PFSK-1 (cell line): ENCODE data around the gene NUBPL.

ENCODE experiments used
- SIN3A ChIP-seq: IDR thresholded peaks from 2 replicates; pipeline ENCODE4 v1.6.1; 2012; ENCODE audit warnings: mild to moderate bottlenecking, low read length, moderate library complexity, borderline replicate concordance; ENCODE audit not compliant: insufficient read depth
- TAF1 ChIP-seq: IDR thresholded peaks from 2 replicates; pipeline ENCODE4 v1.6.1; 2012; ENCODE audit warnings: low read length, control low read depth, borderline replicate concordance; ENCODE audit not compliant: insufficient read depth

DNA sequence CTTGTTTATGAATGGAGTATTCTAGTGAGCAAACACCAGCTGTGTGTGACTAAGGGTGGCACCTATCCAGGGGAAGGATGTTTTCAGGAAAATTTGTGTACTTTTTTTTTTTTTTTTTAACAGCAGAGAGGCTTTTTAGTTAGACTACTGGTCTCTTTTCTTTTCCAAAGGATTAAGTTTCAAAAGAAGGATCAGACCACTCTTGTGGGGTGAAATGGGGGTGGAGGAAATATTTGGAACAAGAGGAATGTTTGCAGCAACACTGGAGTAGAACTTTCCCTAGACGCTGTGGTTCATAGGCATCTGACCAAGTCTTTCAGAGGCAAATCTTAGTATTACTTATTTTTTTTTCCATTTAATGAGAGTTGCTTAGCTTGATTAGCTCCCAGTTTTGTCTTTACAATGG, 21.1 kb downstream of the NUBPL start:
- TF ChIP-seq SIN3A (no peak), TAF1 (no peak)
